Activated CD4-positive, alpha-beta T cell treated with anti-CD3 and anti-CD28 coated beads, Interleukin-2, amount 50 U/mL, for 24 hours (primary cell): ENCODE data around the gene EEF1AKMT1.

Experiments used
- DNase-seq, 2 donors: peaks; one replicate each; pipeline ENCODE4 v3.0.0-alpha.2; 2020; ENCODE audit warnings: low read depth in 1 of 2, low spot score in 1 of 2

EEF1AKMT1 gene

GRCh38 chr13:20773194-20774080 lies at the start of gene EEF1AKMT1:
Gene EEF1AKMT1 (minus strand): TSS chr13:20773961. CDS start chr13:20757598, 16,363 bp downstream.
- peak; percentile 92 for DNase-seq

- DNase-seq, result no peak
These were observed 49.3 kb upstream of the EEF1AKMT1 start for GRCh38 chr13:20823071-20823470.

GRCh38 chr13:20822406-20822805 lies 48.6 kb upstream of the EEF1AKMT1 start:
- no peak for DNase-seq

GRCh38 chr13:20819715-20820114 lies 46.0 kb upstream of the EEF1AKMT1 start:
- no peak for DNase-seq

- no peak for DNase-seq
These were observed 41.7 kb upstream of the EEF1AKMT1 start for GRCh38 chr13:20815464-20815863.

- no peak for DNase-seq
These were observed 40.6 kb upstream of the EEF1AKMT1 start for GRCh38 chr13:20814224-20814910.

- no peak for DNase-seq
These were observed 39.1 kb upstream of the EEF1AKMT1 start for GRCh38 chr13:20812890-20813289.

- no peak for DNase-seq
These were observed 37.0 kb upstream of the EEF1AKMT1 start for GRCh38 chr13:20810808-20811207.

- DNase-seq, result no peak
These were observed 35.1 kb upstream of the EEF1AKMT1 start for GRCh38 chr13:20808874-20809273.

- no peak for DNase-seq
These were observed 29.6 kb upstream of the EEF1AKMT1 start for GRCh38 chr13:20803180-20803965.

- no peak for DNase-seq
These were observed 27.9 kb upstream of the EEF1AKMT1 start for GRCh38 chr13:20801707-20802106.

GRCh38 chr13:20799726-20800416 lies 26.1 kb upstream of the EEF1AKMT1 start:
- DNase-seq, result no peak

GRCh38 chr13:20798027-20798426 lies 24.3 kb upstream of the EEF1AKMT1 start:
- no peak for DNase-seq

- DNase-seq, result no peak
These were observed 23.2 kb upstream of the EEF1AKMT1 start for GRCh38 chr13:20796791-20797508.

GRCh38 chr13:20789665-20790064 lies 15.9 kb upstream of the EEF1AKMT1 start:
- no peak for DNase-seq

GRCh38 chr13:20788312-20788711 lies 14.6 kb upstream of the EEF1AKMT1 start:
- no peak for DNase-seq

- DNase-seq, result no peak
These were observed 13.4 kb upstream of the EEF1AKMT1 start for GRCh38 chr13:20787180-20787579.

- no peak for DNase-seq
These were observed 8.5 kb upstream of the EEF1AKMT1 start for GRCh38 chr13:20782116-20782708.

GRCh38 chr13:20780317-20780716 lies 6.6 kb upstream of the EEF1AKMT1 start:
- no peak for DNase-seq

- no peak for DNase-seq
These were observed 5.6 kb upstream of the EEF1AKMT1 start for GRCh38 chr13:20779405-20779804.
